Ramos (cell line): Measurements from ENCODE around the gene PLEKHG1.

Experiments used
- in situ Hi-C: fragments of 300-500 bp; cut with MboI; formaldehyde crosslinking; loops from one replicate; pipeline ENCODE4 v1.14.3; 2022; ENCODE audit warnings: low sequenced_read_pairs; ENCODE audit not compliant: unreplicated experiment

PLEKHG1 gene

GRCh38 chr6:150599199-150600009 is at the start of gene PLEKHG1:
PLEKHG1 (plus strand) TSS chr6:150599885; CDS start chr6:150733682, 133,797 bp downstream.
- in situ Hi-C loops, result no loop called here

- in situ Hi-C loops, result no loop called here
Measured at GRCh38 chr6:150550244-150550643, 49.4 kb upstream of the PLEKHG1 start.

- in situ Hi-C loops, result no loop called here
Measured at GRCh38 chr6:150557043-150557599, 42.6 kb upstream of the PLEKHG1 start.

GRCh38 chr6:150560004-150560883 is 39.4 kb upstream of the PLEKHG1 start:
- in situ Hi-C loops, result no loop called here

DNA sequence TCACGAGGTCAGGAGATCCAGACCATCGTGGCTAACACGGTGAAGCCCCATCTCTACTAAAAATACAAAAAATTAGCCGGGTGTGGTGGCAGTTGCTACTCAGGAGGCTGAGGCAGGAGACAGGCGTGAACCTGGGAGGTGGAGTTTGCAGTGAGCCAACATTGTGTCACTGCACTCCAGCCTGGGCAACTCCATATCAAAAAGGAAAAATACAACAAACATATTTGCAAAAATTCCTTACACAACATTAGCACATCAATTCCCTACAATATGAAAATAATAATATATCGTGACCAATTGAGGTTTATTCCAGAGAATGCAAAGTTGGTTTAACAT is 38.8 kb upstream of the PLEKHG1 start:
- in situ Hi-C loops, result no loop called here

- in situ Hi-C loops, result no loop called here
Measured at GRCh38 chr6:150565945-150566344, 33.7 kb upstream of the PLEKHG1 start.

- in situ Hi-C loops, result no loop called here
Measured at GRCh38 chr6:150566486-150566885, 33.2 kb upstream of the PLEKHG1 start.

DNA sequence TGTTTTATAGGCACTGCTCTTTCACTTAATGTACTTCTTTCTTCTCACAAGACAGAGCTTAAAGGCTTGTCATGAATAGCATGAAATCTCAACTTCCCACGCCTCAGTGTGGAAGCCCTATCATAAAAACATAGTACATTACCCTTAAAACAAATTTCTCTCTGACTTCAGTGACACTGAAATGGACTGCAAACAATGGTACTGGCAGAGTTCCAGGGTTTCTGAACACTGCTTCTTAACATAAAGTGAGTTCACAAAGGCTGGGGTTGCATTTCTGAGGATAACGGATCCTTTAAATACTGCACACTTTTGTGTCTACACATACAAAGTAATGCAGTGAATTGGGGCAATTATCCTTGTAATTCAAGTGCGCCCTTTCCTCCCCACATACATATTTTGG is 32.3 kb upstream of the PLEKHG1 start:
- in situ Hi-C loops, result no loop called here

- in situ Hi-C loops, result no loop called here
Measured at GRCh38 chr6:150567823-150568383, 31.8 kb upstream of the PLEKHG1 start.

DNA sequence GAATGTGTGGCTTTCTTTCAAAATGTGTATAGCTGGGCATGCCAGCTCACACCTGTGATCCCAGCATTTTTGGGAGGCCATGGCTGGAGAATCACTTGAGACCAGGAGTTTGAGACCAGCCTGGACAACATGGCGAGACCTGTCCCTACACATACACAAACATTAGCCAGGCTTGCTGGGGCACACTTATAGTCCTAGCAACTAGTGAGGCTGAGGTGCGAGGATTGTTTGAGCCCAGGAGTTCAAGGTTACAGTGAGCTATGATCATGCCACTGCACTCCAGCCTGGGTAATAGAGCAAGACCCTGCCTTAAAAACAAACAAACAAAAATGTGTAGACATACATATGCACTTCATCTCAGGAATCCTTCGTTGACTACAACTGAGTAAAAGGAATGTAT is 31.1 kb upstream of the PLEKHG1 start:
- in situ Hi-C loops, result no loop called here

- in situ Hi-C loops, result no loop called here
Measured at GRCh38 chr6:150569161-150569560, 30.5 kb upstream of the PLEKHG1 start.

GRCh38 chr6:150573041-150573681 is 26.5 kb upstream of the PLEKHG1 start:
- in situ Hi-C loops, result no loop called here

- in situ Hi-C loops, result no loop called here
Measured at GRCh38 chr6:150575836-150576235, 23.8 kb upstream of the PLEKHG1 start.

GRCh38 chr6:150576651-150577226 is 22.9 kb upstream of the PLEKHG1 start:
- in situ Hi-C loops, result no loop called here

GRCh38 chr6:150579611-150580010 is 20.1 kb upstream of the PLEKHG1 start:
- in situ Hi-C loops, result no loop called here

GRCh38 chr6:150580489-150580888 is 19.2 kb upstream of the PLEKHG1 start:
- in situ Hi-C loops, result no loop called here

- in situ Hi-C loops, result no loop called here
Measured at GRCh38 chr6:150584065-150584464, 15.6 kb upstream of the PLEKHG1 start.

GRCh38 chr6:150584596-150584995 is 15.1 kb upstream of the PLEKHG1 start:
- in situ Hi-C loops, result no loop called here

GRCh38 chr6:150586850-150587359 is 12.8 kb upstream of the PLEKHG1 start:
- in situ Hi-C loops, result no loop called here

DNA sequence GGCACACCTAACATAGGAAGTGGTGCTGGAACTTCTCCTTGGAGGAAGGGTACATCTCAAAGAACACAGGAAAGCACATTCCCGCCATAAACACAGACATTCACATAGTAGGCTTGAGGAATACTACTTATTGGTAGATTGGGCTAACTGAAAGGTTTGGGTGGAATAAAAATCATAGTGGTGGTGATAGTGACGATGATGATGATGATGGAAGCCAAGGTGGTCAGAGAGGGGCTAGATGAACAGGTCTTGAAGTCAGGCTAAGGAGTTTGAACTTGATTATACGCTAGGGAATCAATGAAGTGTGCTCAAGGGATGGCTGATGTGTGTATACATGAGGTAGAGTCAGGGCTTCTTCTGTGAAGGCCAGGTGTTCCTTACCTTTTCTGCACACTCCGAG is 12.0 kb upstream of the PLEKHG1 start:
- in situ Hi-C loops, result no loop called here
